ENCODE measurements around the gene ZBTB20. TPM values are rescaled to one million over a fixed set of nuclear protein-coding genes. Genes with fewer than 3 reads are reported as not detected.

Gene ZBTB20
- total RNA-seq, 1 donor = 32.9 TPM

DNA sequence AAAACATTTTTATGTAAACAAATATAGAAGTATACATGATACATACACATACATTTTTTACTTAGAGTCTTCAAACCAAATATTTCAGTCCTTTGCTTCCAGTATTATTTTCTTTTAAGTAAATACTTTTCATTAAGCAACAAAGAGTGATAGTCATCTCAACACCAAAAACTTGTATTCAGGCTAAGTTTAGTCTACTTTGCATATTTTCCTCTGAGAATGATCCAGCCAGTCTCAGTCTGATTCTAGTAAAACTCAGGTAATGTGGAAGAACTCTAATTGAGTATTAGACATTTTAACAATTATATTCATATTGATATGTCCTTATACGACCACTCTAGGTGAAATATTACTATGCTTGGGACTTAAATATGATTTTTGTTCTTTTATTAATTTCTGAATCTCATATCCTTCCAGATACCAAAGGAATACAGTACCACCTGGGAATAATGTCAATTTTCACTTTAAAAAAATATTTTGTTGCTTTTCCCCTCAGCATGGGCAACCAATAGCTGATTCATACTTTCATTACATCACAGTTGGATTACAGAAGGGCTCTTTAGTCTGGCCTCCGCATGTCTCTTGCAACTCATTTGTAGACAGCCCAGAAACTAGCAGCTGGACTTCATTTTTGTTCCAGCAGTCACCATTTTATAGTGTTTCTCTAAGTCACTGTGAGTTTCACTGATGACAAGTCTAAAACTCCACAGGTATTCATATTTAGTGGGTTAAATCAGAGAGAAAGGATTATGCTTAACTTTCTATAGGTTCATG lies 390.4 kb downstream of the ZBTB20 start:
- H3K4me3 ChIP-seq (ENCODE audit: insufficient read depth, low read length) = no peak overlapping the region
- no peaks in the 10 kb centered on the region for H3K79me2 ChIP-seq (ENCODE audit: insufficient read depth, low read length)
- TF ChIP-seq, protein P1, sequence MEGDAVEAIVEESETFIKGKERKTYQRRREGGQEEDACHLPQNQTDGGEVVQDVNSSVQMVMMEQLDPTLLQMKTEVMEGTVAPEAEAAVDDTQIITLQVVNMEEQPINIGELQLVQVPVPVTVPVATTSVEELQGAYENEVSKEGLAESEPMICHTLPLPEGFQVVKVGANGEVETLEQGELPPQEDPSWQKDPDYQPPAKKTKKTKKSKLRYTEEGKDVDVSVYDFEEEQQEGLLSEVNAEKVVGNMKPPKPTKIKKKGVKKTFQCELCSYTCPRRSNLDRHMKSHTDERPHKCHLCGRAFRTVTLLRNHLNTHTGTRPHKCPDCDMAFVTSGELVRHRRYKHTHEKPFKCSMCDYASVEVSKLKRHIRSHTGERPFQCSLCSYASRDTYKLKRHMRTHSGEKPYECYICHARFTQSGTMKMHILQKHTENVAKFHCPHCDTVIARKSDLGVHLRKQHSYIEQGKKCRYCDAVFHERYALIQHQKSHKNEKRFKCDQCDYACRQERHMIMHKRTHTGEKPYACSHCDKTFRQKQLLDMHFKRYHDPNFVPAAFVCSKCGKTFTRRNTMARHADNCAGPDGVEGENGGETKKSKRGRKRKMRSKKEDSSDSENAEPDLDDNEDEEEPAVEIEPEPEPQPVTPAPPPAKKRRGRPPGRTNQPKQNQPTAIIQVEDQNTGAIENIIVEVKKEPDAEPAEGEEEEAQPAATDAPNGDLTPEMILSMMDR (IDR thresholded peaks at IDR 0.05; ENCODE audit: extremely low read depth, low read depth, low read length) = no peak
- peaks cover 10% of the 10 kb centered on the region for H3K4me1 ChIP-seq (ENCODE audit: insufficient read depth, low read length)
- peak overlapping the region; percentile 44 for H3K27ac ChIP-seq (ENCODE audit: low read depth, low read length)
- no peaks in the 10 kb centered on the region for H3K9me3 ChIP-seq (ENCODE audit: low read depth, low read length)
- H3K36me3 ChIP-seq (ENCODE audit: insufficient read depth, low read length) = no peaks in the 10 kb centered on the region
- no peak overlapping the region for H2AFZ ChIP-seq (ENCODE audit: low read length)
- no peak for DNase-seq (ENCODE audit: insufficient read length, low spot score, missing footprints)
- H3K4me2 ChIP-seq (ENCODE audit: insufficient read depth, low read length) = peak overlapping the region; percentile 88
- no peaks in the 10 kb centered on the region for H3K27me3 ChIP-seq (ENCODE audit: insufficient read depth, low read length)
- H4K20me1 ChIP-seq (ENCODE audit: insufficient read depth, low read length) = no peaks in the 10 kb centered on the region

DNA sequence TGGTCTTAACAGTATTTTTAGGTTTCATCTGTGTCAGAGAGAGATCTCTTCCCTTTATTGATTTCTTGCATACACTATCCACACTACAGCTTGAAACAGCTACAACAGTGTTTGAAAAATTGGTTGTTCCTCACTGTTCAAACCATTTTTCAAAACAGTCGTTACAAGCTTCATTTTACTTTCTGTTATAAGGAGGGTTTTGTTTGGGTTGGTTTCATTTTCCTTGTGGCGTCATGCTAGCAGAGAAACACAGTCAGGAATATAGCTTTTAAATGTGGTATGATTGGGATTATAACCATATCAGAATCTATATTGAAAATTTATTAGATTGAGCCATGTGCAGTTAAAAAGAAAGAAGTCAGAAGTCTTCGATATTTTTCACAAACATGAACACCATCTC lies 400.6 kb downstream of the ZBTB20 start:
- Histone ChIP-seq H4K20me1 (ENCODE audit: insufficient read depth, low read length) (no peaks in the 10 kb centered on the region), H3K79me2 (ENCODE audit: insufficient read depth, low read length) (no peaks in the 10 kb centered on the region), H3K4me1 (ENCODE audit: insufficient read depth, low read length) (peaks cover 15% of the 10 kb centered on the region), H3K9me3 (ENCODE audit: low read depth, low read length) (no peaks in the 10 kb centered on the region), H3K36me3 (ENCODE audit: insufficient read depth, low read length) (no peaks in the 10 kb centered on the region), H3K4me2 (ENCODE audit: insufficient read depth, low read length) (peak overlapping the region; percentile 93), H3K27ac (ENCODE audit: low read depth, low read length) (peak overlapping the region; percentile 84), H2AFZ (ENCODE audit: low read length) (peak overlapping the region; percentile 86), H3K27me3 (ENCODE audit: insufficient read depth, low read length) (no peaks in the 10 kb centered on the region), H3K4me3 (ENCODE audit: insufficient read depth, low read length) (peak overlapping the region; percentile 68)
- peak; percentile 56 for DNase-seq (ENCODE audit: insufficient read length, low spot score, missing footprints)
- TF ChIP-seq, protein P1 (IDR thresholded peaks at IDR 0.05; ENCODE audit: extremely low read depth, low read depth, low read length) = no peak

DNA sequence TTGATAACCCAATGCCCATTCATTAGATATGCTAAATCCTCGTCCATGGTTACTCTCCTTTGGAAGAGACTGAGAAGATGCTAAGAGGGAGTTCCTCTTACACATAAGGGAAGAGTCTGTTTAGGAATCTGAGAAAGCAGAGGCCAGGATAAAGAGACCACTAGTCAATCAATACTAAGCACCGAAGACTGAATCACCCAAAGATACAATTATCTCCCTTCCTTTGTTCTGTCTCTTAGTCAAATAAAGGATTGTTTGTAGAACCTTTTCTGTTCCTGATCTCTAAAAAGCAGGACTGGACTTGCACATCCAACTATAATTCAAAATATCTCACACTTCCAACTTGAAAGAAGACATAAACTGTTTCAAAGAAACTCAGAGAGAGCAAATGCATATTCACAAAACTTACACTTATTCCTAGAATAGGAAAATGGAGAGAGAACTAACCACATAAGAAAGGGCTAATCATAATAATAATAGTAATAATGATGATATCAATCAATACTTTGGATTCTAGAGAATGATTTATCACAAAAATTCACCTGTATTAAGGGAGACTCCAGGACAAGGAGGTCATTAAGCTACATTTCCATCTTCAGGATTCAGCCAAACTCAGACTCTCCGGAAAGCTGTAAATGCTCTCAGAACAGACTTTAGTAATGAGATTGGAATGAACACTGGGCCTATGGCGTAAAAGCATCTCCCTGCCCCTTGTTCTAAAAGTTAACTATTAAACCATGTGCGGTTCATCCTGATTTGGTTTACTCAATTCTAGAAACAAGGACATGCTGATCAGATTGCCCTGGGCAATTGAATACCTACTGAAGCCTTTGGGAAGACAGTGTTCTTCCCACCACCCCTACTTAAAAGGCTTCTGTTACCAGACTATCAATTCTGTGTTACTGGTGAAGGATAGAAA lies 401.5 kb downstream of the ZBTB20 start:
- no peaks in the 10 kb centered on the region for H3K36me3 ChIP-seq (ENCODE audit: insufficient read depth, low read length)

More for the DNA sequence above, 401.5 kb downstream of the ZBTB20 start:
- no peaks in the 10 kb centered on the region for H3K79me2 ChIP-seq (ENCODE audit: insufficient read depth, low read length)
- H4K20me1 ChIP-seq (ENCODE audit: insufficient read depth, low read length) = no peaks in the 10 kb centered on the region
- peaks cover 15% of the 10 kb centered on the region for H3K4me1 ChIP-seq (ENCODE audit: insufficient read depth, low read length)
- H2AFZ ChIP-seq (ENCODE audit: low read length) = peak overlapping the region; percentile 86
- no peaks in the 10 kb centered on the region for H3K9me3 ChIP-seq (ENCODE audit: low read depth, low read length)
- peak overlapping the region; percentile 68 for H3K4me3 ChIP-seq (ENCODE audit: insufficient read depth, low read length)
- H3K4me2 ChIP-seq (ENCODE audit: insufficient read depth, low read length) = peak overlapping the region; percentile 93
- DNase-seq (ENCODE audit: insufficient read length, low spot score, missing footprints) = peak; percentile 81
- H3K27ac ChIP-seq (ENCODE audit: low read depth, low read length) = peak overlapping the region; percentile 84
- TF ChIP-seq, protein P1 (IDR thresholded peaks at IDR 0.05; ENCODE audit: extremely low read depth, low read depth, low read length) = no peak
- no peaks in the 10 kb centered on the region for H3K27me3 ChIP-seq (ENCODE audit: insufficient read depth, low read length)
